ENCODE data around the gene PLEKHH2.
A peak's percentile ranks its signal among the peaks of the same experiment; 100 is the strongest.

The PLEKHH2 gene

DNA sequence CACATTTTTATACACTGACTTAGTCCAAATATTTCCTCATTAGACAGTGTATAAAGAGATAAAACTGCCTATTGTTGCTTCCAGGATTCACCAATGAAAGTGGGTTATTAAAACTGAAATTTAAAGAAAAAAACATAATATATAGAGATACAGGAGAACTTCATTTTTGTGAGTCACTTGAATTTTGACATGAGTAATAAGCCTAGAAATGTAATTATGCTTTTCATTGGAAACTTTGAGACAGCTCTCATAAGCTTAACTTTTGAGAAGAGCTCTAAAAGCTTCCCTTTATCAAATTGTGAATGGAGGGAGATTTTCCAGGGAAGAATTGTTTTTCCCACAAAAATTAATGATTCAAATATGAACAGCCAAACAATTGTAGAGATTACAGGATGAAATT lies 150.8 kb downstream of the PLEKHH2 start:
- Mint-ChIP-seq H3K9me3 (no peaks in the 10 kb centered on the region), H3K36me3 (ENCODE audit: low read depth) (peaks cover 31% of the 10 kb centered on the region), H3K27ac (peak overlapping the region; percentile 91), H3K4me3 (no peak overlapping the region), H3K27me3 (no peaks in the 10 kb centered on the region), H3K4me1 (ENCODE audit: low read depth) (peaks cover 47% of the 10 kb centered on the region)

DNA sequence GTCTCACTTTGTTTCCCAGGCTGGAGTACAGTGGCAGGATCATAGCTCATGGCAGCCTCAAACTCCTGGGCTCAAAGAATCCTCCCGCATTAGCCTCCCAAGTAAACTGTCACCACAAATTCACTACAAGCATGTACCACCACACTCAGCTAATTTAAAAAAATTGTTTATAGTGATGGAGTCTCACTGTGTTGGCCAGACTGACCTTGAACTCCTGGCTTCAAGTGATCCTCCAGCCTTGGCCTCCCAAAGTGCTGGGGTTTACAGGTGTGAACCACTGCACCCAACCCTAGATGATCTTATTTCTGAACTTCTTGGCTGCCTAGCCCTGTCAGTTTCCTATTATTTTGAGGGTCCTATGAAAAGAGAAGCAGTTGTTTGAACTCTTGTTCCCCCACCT lies 151.6 kb downstream of the PLEKHH2 start:
- Mint-ChIP-seq H3K36me3 (ENCODE audit: low read depth) (peaks cover 33% of the 10 kb centered on the region), H3K27me3 (no peaks in the 10 kb centered on the region), H3K27ac (peak overlapping the region; percentile 91)

DNA sequence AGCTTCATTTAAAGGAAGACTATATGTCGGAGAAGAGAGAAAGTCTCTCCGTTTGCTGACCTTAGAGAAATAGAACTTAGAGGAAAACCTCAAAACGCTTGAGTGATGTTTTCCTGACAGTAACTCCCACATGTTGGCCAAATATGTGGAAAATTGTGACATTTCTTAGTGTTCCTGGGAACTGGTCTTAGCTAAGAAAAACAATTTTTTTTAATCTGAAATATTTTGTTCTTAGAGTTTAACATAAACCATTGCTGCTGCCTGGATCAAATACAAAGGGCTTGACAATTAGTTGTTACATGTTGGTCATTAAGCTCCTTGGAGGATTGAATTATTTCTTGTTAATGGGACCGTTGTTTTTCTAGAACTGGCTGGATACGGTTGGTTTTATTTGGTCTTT lies 153.1 kb downstream of the PLEKHH2 start:
- Mint-ChIP-seq H3K9me3 (no peaks in the 10 kb centered on the region), H3K4me3 (no peak overlapping the region), H3K27ac (peak overlapping the region; percentile 58), H3K27me3 (no peaks in the 10 kb centered on the region), H3K4me1 (ENCODE audit: low read depth) (peaks cover 47% of the 10 kb centered on the region), H3K36me3 (ENCODE audit: low read depth) (peaks cover 36% of the 10 kb centered on the region)

More for the DNA sequence above, 151.6 kb downstream of the PLEKHH2 start:
- no peaks in the 10 kb centered on the region for H3K9me3 Mint-ChIP-seq
- H3K4me1 Mint-ChIP-seq (ENCODE audit: low read depth): peaks cover 47% of the 10 kb centered on the region
- no peak overlapping the region for H3K4me3 Mint-ChIP-seq

GRCh38 chr2:43791035-43791765 lies 154.1 kb downstream of the PLEKHH2 start:
- H3K4me3 Mint-ChIP-seq: no peak overlapping the region
- peak overlapping the region; percentile 37 for H3K27ac Mint-ChIP-seq
- H3K36me3 Mint-ChIP-seq (ENCODE audit: low read depth): peaks cover 36% of the 10 kb centered on the region
- no peaks in the 10 kb centered on the region for H3K27me3 Mint-ChIP-seq
- no peaks in the 10 kb centered on the region for H3K9me3 Mint-ChIP-seq
- H3K4me1 Mint-ChIP-seq (ENCODE audit: low read depth): peaks cover 47% of the 10 kb centered on the region

DNA sequence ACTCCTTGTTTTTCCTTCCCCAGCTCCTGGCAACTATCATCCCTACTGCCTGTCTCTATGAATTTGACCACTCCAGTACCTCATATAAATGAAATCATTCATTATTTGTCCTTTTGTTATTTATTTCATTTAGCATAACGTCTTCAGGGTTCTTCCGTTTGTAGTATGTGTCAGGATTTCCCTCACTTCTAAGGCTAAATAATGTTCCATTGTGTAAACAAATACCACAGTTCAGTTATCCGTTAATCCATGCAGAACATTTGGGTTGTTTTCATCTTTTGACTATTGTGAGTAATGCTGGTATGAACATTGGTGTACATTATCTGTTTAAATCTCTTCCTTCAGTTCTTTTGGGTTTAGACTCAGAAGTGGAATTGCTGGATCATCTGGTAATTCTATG lies 155.6 kb downstream of the PLEKHH2 start:
- H3K4me1 Mint-ChIP-seq (ENCODE audit: low read depth): peaks cover 38% of the 10 kb centered on the region
- no peak overlapping the region for H3K27ac Mint-ChIP-seq
- no peaks in the 10 kb centered on the region for H3K27me3 Mint-ChIP-seq
- no peak overlapping the region for H3K4me3 Mint-ChIP-seq
- H3K36me3 Mint-ChIP-seq (ENCODE audit: low read depth): peaks cover 36% of the 10 kb centered on the region
- H3K9me3 Mint-ChIP-seq: no peaks in the 10 kb centered on the region

DNA sequence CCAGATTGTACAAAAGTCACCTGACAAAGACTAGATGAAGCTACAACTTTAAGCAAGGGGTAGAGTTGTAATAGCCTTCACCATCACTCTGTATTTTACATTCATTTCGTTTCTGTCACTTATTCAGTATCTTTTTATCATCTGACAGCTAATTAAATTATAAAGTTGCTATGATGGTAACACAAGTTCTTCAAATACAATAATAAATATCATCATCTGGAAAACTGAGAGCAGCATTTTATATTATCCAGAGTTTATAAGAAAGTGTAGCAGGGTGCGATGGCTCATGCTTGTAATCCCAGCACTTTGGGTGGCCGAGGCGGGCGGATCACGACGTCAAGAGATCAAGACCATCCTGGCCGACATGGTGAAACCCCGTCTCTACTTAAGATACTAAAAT lies 157.9 kb downstream of the PLEKHH2 start:
- peaks cover 28% of the 10 kb centered on the region for H3K36me3 Mint-ChIP-seq (ENCODE audit: low read depth)
- no peak overlapping the region for H3K27ac Mint-ChIP-seq
- peaks cover 15% of the 10 kb centered on the region for H3K4me1 Mint-ChIP-seq (ENCODE audit: low read depth)
- no peak overlapping the region for H3K4me3 Mint-ChIP-seq
- H3K9me3 Mint-ChIP-seq: no peaks in the 10 kb centered on the region
- no peaks in the 10 kb centered on the region for H3K27me3 Mint-ChIP-seq

DNA sequence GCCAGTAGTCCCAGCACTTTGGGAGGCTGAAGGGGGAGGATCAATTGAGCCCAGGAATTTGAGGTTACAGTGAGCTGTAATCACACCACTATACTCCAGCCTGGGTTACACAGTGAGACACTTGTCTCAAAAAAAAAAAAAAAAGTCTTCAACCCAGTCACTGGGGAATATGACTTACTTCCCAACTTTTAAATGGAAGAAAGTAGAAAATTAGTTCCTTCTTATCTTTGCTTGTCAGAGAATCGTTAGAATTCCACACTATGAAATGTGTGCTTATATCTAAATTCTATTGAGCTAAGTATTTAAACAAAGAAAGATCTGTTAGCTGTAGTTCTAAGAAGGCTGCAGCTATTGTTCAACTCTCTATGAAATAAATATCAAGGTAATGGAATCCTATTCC lies 159.1 kb downstream of the PLEKHH2 start:
- Mint-ChIP-seq H3K4me1 (ENCODE audit: low read depth) (peaks cover 3% of the 10 kb centered on the region), H3K27me3 (no peaks in the 10 kb centered on the region), H3K36me3 (ENCODE audit: low read depth) (peaks cover 16% of the 10 kb centered on the region), H3K4me3 (no peak overlapping the region), H3K9me3 (no peaks in the 10 kb centered on the region), H3K27ac (no peak overlapping the region)

- H3K9me3 Mint-ChIP-seq: no peaks in the 10 kb centered on the region
- H3K36me3 Mint-ChIP-seq (ENCODE audit: low read depth): peaks cover 7% of the 10 kb centered on the region
- H3K27ac Mint-ChIP-seq: no peak overlapping the region
- no peaks in the 10 kb centered on the region for H3K4me1 Mint-ChIP-seq (ENCODE audit: low read depth)
- H3K4me3 Mint-ChIP-seq: no peak overlapping the region
- H3K27me3 Mint-ChIP-seq: no peaks in the 10 kb centered on the region
Observed at GRCh38 chr2:43798300-43798699, 161.2 kb downstream of the PLEKHH2 start.

GRCh38 chr2:43800894-43801293 lies 163.8 kb downstream of the PLEKHH2 start:
- Mint-ChIP-seq H3K27ac (no peak overlapping the region), H3K4me1 (ENCODE audit: low read depth) (no peaks in the 10 kb centered on the region), H3K27me3 (no peaks in the 10 kb centered on the region), H3K4me3 (no peak overlapping the region), H3K36me3 (ENCODE audit: low read depth) (peaks cover 10% of the 10 kb centered on the region), H3K9me3 (no peaks in the 10 kb centered on the region)

DNA sequence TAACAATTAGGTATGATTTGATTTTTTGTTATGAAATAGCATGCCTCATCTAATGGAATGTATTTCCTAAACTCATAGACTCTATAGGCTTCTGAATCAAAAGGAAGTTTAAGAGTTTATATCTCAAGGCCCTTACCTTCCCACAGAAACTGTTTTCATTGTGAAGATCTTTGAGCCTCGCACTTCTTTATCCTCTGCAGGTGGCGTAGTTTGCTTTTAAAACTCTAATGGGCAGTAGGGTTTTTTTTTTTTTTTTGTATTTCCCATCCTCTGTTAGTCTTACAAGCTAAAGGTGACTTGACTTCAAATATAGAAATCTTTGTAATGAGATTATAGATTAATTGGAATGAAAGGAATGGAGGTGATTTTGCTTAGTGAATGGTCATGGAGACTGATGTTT lies 165.1 kb downstream of the PLEKHH2 start:
- Mint-ChIP-seq H3K9me3 (no peaks in the 10 kb centered on the region), H3K4me3 (no peak overlapping the region), H3K27ac (no peak overlapping the region), H3K27me3 (no peaks in the 10 kb centered on the region), H3K4me1 (ENCODE audit: low read depth) (no peaks in the 10 kb centered on the region), H3K36me3 (ENCODE audit: low read depth) (peaks cover 10% of the 10 kb centered on the region)

GRCh38 chr2:43803113-43803512 lies 166.1 kb downstream of the PLEKHH2 start:
- no peak overlapping the region for H3K4me3 Mint-ChIP-seq
- H3K9me3 Mint-ChIP-seq: no peaks in the 10 kb centered on the region
- H3K36me3 Mint-ChIP-seq (ENCODE audit: low read depth): peaks cover 10% of the 10 kb centered on the region
- no peaks in the 10 kb centered on the region for H3K27me3 Mint-ChIP-seq
- H3K27ac Mint-ChIP-seq: no peak overlapping the region
- H3K4me1 Mint-ChIP-seq (ENCODE audit: low read depth): no peaks in the 10 kb centered on the region

DNA sequence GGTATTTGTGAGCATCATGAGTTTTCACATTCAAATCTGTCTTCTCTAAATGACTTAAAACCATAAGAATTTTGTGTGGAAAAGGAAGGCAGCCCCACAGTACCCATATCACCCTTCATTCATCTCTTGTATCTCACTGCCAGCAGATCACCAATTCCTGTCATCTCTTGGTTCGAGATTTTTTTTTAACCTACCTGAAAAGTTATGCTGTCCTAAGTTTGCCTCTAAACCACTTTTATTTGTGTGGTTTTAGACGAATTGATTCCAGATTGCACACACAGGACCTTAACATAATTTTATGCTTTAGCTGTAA lies 169.6 kb downstream of the PLEKHH2 start:
- Mint-ChIP-seq H3K4me1 (ENCODE audit: low read depth) (no peaks in the 10 kb centered on the region), H3K4me3 (no peak overlapping the region), H3K9me3 (no peaks in the 10 kb centered on the region), H3K36me3 (ENCODE audit: low read depth) (peaks cover 10% of the 10 kb centered on the region), H3K27me3 (no peaks in the 10 kb centered on the region), H3K27ac (no peak overlapping the region)

- no peaks in the 10 kb centered on the region for H3K9me3 Mint-ChIP-seq
- no peak overlapping the region for H3K4me3 Mint-ChIP-seq
- no peak overlapping the region for H3K27ac Mint-ChIP-seq
- H3K4me1 Mint-ChIP-seq (ENCODE audit: low read depth): no peaks in the 10 kb centered on the region
- no peaks in the 10 kb centered on the region for H3K36me3 Mint-ChIP-seq (ENCODE audit: low read depth)
- H3K27me3 Mint-ChIP-seq: no peaks in the 10 kb centered on the region
Observed at GRCh38 chr2:43810452-43810851, 173.4 kb downstream of the PLEKHH2 start.

- Mint-ChIP-seq H3K27me3 (no peaks in the 10 kb centered on the region), H3K9me3 (no peaks in the 10 kb centered on the region), H3K4me3 (no peak overlapping the region), H3K36me3 (ENCODE audit: low read depth) (no peaks in the 10 kb centered on the region), H3K4me1 (ENCODE audit: low read depth) (no peaks in the 10 kb centered on the region), H3K27ac (no peak overlapping the region)
Observed at GRCh38 chr2:43810888-43811287, 173.8 kb downstream of the PLEKHH2 start.

DNA sequence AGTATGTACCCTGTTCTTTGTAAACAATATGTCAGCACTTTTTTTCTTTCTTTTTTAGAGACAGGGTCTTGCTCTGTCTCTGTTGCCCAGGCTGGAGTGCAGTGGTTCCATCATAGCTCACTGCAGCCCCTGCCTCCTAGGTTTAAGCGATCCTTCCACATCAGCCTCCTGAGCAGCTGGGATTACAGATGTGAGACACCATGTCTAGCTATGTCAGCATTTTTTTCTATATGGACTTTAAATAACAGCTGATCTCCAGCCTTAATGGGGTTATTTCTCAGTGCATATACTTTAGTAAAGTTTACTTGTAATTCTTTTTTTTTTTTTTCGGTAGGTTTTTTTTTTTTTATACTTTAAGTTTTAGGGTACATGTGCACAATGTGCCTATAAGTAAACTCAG lies 174.9 kb downstream of the PLEKHH2 start:
- H3K27ac Mint-ChIP-seq: no peak overlapping the region
- no peak overlapping the region for H3K4me3 Mint-ChIP-seq
- H3K4me1 Mint-ChIP-seq (ENCODE audit: low read depth): no peaks in the 10 kb centered on the region
- H3K9me3 Mint-ChIP-seq: no peaks in the 10 kb centered on the region
- H3K36me3 Mint-ChIP-seq (ENCODE audit: low read depth): no peaks in the 10 kb centered on the region
- no peaks in the 10 kb centered on the region for H3K27me3 Mint-ChIP-seq

GRCh38 chr2:43812947-43813346 lies 175.9 kb downstream of the PLEKHH2 start:
- H3K36me3 Mint-ChIP-seq (ENCODE audit: low read depth): no peaks in the 10 kb centered on the region
- H3K27me3 Mint-ChIP-seq: no peaks in the 10 kb centered on the region
- no peak overlapping the region for H3K27ac Mint-ChIP-seq
- no peaks in the 10 kb centered on the region for H3K4me1 Mint-ChIP-seq (ENCODE audit: low read depth)
- H3K9me3 Mint-ChIP-seq: no peaks in the 10 kb centered on the region
- no peak overlapping the region for H3K4me3 Mint-ChIP-seq

All from stimulated activated naive CD8-positive, alpha-beta T cell treated with anti-CD3 and anti-CD28 coated beads, Interleukin-15, Interleukin-2, amounts not matched to agents 100 ng/mL and 50 ng/mL, for 24 hours (primary cell).